CD4-positive, alpha-beta T cell treated with Interleukin-10 for 1 hour (primary cell): ENCODE results near the gene DGCR2.
A peak's percentile ranks its signal among the peaks of the same experiment; 100 is the strongest.
"Not testable (repeated sequence)": the region's sequence is repeated elsewhere in the genome, so short reads cannot be mapped to it uniquely, and the experiment has no call there.

ENCODE experiments used
- DNase-seq: peaks from one replicate; pipeline ENCODE4 v3.0.0-alpha.2; 2020

Gene DGCR2

DNA sequence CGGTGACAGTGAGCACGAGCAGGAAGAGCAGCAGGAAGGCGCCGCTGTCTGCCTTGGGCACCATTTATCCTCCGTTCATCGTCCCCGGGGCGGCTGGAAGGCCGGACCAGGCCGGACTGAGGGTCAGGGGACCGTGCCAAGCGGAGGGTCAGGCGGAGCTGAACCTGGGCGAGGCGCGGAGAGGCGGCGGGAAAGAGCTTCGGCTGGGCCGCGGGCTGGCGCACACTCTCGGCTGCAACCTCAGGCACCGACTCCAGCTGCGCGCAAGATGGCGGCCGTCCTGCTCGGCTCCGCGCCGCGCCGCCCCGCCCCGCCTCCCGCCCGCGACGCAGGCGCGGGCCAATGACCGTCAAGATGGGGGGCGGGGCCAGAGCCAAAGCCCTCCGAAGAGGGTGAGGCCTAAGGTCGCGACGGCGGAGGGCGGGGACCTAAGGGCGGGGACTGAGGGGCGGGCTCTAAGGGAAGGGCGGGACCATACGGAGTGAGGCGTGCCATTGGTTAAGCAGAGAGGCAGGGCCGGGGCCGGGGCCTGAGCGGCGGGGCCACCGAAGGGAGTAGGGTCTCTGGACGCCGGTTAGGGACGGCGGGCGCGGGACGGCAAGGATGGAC is at the start of gene DGCR2:
TSS of gene DGCR2 (minus strand) at position 270 of the 609 bp plus-strand sequence. CDS start at position 64, 206 bp downstream.
- peak; percentile 96 for DNase-seq

DNA sequence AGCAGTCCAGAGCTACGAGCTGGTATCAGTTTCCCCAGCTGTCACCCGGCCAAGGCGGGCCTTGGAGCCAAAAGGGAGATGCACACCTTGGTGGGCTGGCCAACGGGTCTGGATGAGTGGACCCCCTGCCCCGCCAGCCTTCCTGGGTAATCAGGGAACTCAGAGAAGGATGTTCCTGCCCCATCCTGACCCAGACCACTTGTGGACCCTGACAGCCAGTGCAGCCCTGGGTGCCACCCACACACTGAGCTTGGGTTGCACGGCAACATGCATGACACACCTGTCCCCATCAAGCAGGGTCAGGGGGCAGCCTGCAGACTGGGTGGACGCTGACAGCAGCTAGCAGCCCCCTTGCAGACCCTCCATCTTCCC is 47.7 kb upstream of the DGCR2 start:
- no peak for DNase-seq

DNA sequence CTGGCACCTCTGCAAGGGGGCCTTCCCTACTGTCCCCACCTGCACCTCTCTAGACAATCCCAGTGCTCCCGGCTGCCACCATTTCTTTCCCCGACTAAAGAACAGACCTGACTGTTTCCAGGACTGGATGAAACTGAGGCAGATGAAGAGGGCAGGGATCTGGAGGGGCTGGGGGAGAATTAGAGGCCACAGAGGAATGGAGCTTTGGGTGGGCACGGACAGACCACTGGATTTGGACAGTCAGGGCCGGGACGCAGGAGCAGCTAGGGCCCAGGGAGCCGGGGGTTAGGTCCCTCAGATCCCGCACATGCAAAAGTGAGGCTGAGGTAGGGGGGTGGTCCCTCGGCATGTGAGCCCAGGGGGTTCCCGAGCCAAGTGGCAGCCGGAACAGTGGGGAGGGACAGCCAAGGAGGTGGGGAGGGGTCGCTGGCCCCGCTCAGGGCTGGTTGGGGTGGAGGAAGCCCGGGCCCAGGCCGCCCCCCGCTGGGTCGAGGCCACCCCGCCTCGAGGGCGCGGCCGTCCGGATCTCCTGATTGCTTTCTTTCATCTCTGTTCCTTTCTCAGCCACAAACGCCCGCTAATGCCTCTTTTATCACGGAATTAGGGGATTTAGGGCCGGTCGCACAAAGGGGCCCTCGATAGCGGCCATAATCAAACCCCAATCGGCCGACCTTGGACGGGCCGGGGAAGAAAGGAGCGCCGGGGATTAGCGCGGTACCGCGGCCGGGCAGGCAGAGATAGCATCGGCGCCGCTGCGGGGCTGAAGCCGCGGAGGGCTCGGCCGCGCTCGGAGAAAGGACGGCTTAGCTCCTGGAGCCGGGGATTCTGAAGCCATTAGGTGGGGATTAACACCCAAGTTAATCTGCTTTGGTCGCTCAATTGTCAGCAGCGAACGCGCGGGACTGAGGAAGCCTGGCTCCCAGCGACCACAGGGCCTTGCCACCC is 47.1 kb upstream of the DGCR2 start:
- no peak for DNase-seq

- DNase-seq, result no peak
Observed at GRCh38 chr22:19168088-19168890, 46.1 kb upstream of the DGCR2 start.

GRCh38 chr22:19167106-19167869 is 45.1 kb upstream of the DGCR2 start:
- no peak for DNase-seq

DNA sequence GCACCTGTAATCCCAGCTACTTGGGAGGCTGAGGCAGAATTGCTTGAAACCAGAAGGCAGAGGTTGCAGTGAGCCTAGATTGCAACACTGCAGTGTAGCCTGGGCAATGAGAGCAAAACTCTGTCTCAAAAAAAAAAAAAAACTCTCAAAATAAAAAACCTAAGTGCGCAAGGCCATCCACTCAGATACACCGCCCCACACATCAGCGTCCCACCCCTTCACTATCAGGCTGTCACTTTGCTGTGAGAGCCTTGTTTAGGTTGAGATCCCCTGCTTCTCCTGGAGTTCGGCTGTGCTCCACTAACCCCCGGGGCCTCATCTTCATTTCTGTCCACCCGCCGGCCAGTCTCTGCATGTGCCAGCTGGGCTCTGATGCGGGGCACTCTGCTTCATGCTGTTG is 44.2 kb upstream of the DGCR2 start:
- DNase-seq, result no peak

DNA sequence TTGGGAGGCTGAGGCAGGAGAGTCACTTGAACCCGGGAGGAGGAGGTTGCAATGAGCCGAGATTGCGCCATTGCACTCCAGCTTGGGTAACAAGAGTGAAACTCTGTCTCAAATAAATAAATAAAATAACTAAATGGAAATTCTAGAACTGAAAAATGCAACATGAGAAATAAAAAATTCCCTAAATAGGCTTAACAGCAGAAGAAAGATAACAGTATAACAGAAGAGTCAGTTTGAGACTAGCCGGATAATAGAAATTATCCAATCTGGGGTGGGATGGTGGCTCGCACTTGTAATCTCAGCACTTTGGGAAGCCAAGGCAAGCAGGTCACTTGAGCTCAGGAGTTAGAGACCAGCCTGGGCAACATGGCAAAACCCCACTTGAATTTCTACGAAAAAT is 42.2 kb upstream of the DGCR2 start:
- no peak for DNase-seq

- DNase-seq, result not testable (repeated sequence)
Observed at GRCh38 chr22:19158649-19159048, 36.4 kb upstream of the DGCR2 start.

- DNase-seq, result not testable (repeated sequence)
Observed at GRCh38 chr22:19156109-19156508, 33.9 kb upstream of the DGCR2 start.

DNA sequence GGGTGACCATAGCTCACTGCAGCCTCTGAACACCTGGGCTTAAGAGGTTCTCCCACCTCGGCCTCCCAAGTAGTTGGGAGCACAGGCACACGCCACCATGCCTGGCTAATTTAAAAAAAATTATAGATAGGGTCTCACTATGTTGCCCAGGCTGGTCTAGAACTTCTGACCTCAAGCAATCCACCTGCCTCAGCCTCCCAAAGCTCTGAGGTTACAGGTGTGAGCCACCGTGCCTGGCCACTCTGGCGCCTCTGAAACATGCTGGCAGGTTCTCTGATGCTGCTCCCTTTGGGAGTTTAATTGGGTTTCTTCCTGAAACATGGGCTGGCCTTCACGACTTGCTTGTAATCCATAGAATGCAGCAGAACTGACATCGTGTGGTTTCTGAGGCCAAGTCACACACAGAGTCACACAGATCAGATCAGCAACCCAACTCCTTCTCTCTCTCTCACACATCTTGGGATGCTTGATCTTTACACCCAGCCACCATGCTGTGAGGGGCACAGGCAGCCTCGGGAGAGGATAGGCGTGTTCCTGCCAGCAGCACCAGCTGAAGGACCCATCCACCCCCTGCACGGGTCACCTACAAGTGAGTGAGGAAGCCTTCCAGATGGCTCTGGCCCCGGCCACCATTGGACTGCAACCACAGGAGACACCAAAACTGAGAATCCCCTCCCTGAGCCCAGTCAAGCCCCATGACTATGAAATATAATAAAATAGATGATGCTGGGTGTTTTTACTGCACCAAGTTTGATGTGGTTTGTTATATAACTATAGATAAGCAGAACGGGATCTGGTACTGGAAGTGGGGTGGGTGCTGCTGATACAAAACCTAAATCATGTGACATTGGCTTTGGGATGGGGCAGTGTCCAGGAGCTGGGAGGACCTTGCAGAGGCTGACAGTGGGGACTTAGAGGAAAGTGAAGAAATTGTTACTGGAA is 31.0 kb upstream of the DGCR2 start:
- no peak for DNase-seq

DNA sequence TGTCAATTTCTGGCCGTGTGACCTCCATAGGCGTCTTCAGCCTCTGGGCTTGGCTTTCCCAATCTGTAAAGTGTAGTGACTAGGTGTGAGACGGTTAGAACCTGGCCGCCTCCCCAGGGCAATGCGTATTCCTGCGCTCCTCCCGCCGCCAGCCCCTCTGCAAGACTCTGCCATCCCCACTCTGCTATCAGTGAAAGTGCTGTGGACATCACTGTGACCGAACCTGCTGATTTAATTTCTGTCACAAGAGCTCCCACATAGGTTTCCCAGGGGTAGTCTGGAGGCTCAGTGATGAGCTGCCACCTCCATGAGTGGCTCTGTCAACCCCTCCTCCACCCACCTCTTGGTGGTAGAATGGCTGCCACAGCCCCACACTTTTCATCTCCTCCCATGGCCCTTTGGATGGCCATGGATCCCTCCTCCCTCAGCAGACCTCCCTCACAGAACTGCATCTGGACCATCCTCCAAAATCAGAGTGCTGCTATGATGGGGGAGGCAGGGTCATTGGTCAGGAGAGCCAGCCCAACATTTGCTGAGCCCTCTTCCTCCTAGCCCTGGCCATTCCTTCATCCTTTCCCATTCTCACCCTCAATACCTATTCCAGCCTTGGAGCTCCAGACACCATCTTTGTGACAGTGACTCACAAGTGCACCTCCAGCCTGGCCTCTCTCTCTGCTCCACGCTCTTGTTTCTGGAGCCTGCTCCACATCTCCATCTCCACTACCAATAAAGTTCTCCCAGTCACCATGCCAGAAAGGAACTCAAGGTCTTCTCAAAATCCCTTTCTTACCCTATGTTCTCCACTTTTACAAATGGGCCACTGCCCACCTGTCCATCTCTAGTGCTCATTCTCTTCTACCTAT is 29.3 kb upstream of the DGCR2 start:
- no peak for DNase-seq

DNA sequence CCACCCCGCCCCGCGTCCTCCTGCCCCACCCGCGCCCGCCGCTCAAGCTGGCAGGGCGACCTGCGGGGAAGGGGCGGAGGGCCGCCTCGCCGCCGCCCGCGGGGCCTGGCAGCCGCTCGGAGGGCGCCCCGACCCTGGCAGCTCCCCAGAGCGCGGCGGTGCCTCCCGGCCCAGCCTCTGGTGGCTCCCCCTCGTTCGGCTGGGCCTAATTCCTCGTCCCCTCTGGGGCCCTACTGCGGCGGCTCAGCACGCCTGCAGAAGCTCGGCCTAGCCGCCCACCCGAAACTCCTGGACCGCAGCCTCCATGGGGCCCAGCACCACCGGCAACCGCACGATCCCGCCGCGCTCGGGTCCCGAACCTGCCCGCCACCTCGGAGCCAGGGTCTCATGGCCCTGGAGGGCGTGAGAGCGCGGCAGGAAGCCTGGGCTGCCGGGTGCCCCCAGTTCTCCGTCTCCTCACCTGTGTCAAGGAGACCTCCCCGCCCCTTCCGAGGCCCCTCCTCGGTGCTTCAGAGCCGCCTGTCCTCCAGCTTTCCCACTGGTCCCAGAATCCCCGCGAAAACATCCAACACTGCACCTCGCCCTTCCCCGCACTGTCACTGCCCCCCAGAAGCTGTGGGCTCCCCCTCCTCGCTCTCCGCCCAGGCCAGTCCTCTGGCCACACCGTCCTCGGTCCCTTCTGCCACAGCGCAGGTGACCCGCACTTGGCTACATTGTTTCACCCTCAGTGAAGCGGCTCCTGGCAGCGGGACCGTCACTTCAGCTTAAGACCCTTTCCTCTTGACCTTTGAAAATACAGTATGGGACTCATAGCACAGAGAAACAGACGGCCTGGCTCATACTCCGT is 28.5 kb upstream of the DGCR2 start:
- no peak for DNase-seq

GRCh38 chr22:19149991-19150390 is 27.8 kb upstream of the DGCR2 start, which contains the start of gene GSC2:
TSS of gene GSC2 (minus strand) at chr22:19150292. CDS start at chr22:19150283, 9 bp downstream.
- no peak for DNase-seq

GRCh38 chr22:19149047-19149883 is 27.1 kb upstream of the DGCR2 start:
- peak; percentile 30 for DNase-seq

- no peak for DNase-seq
Observed at GRCh38 chr22:19148417-19149046, 26.3 kb upstream of the DGCR2 start.

GRCh38 chr22:19147195-19147780 is 25.1 kb upstream of the DGCR2 start:
- DNase-seq, result no peak

DNA sequence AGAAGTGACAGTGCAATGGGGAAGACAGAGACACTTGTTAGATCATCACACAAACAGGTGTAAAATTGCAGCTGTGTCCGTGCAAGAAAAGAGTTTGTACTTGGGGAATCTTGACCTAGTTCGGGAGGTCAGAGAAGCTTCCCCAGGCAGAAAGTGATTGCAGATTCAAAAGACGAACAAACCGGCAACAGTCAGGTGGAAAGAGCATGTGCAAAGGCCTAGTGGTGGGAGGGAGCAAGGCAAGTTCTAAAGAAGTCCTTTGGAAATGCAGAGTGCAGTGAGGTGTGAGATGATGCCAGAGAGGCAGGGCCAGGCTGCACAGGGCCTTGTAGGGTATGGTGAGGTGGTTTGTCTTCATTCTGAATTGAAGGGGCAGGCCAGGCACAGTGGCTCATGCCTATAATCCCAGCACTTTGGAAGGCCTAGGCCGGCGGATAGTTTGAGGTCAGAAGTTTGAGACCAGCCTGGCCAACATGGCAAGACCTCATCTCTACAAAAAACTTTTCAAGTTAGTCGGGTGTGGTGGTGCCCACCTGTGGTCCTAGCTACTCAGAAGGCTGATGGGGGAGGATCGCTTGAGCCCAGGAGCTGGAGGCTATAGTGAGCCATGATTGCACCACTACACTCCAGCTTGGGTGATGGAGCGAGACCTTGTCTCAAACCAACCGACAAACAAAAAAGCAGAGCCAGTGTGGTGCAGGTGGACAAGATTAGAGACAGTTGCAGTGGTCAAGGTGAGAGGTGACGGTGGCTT is 24.2 kb upstream of the DGCR2 start:
- DNase-seq, result no peak
